ENCODE data around the gene THAP4.

THAP4 gene

DNA sequence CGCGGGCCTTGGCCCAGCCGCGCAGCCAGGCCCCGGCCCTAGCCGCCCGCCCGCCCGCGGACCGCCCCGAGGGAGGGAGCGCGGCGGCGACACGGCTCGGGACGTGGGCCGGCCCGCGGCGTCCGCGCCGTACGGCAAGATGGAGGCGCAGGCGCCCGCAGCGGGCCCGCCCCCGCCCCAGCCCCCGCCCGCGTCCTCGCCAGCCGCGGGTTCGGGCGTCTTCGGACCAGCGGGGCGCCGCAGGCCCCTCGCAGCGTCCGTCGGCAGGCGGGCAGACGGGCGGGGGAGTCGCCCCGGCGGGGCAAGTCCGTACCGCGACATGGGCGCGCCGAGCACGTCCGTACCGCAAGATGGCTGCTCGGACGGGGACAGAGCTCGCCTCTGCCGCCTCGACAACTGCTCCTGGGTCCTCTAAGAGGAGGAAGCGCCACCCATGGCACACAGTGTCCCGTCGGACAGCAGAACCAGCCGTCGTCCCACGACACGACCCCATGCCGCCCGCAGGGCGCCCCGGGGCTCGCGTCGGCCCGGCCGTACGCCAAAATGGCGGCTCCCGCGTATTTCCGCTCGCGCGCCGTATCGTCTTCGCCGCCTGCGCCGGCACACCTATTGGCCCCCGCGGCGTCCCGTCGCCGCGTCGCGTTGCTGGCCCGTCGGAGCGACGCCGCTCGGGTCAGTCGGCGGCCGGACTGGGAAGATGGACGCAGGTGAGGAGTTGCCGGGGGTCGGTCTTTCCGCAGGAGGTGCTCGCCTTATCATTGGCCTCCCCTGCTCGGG lies at the start of gene THAP4, which contains the start of gene ATG4B:
Gene THAP4, minus strand, starts transcription at position 141 of the 777 bp plus-strand sequence. CDS start 141 bp downstream, outside the sequence.
Gene ATG4B, plus strand, starts transcription at position 676 of the 777 bp plus-strand sequence. Its CDS starts 22 bp downstream, at position 698.
- DNase-seq = peak; percentile 78

DNA sequence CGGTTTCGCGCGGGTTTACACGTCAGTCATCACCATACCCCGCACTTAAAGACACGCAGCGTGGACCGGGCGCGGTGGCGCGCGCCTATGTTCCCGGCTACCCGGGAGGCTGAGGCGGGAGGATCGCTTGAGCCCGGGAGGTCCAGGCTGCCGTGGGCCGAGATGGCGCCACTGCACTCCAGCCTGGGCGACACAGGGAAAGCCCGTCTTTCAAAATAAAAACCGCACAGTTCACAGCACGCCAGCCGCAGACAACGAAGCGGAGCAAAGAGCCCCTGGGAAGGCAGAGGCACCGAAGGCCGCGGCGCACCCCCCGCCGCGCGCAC lies 49.3 kb upstream of the THAP4 start:
- DNase-seq = no peak

DNA sequence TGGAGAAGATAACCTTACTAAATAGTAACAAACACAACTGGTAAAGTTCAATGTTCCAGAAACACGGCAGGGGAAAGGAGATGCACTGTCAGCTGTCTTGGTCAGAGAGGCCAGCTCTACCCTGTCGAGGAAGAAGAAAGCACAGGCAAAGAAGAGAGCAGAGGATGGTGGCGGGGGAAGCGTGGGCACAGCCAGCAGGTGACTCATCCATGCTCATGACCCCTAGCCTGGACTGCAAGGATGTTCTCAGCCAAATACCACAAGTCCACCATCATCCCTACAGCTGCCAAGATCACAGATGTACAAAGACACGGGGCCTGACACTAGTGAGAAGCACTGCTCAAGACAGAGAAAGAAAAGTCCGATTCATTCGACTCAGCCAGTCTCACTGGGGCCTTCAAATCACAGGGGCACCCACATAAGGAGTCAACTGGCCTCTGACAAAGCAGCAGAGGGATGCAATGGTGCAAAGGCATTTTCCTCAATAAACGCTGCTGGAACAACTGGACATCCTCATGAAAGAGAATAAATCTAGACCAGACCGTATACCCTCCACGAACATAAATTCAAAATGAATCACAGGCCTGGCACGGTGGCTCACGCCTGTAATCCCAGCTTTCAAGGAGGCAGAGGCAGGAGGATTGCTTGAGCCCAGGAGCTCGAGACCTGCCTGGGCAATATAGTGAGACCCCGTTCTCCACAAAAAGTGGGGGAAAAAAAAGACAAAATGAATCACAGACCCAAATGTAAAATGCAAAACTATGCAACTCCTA lies 44.1 kb upstream of the THAP4 start:
- no peak for DNase-seq

DNA sequence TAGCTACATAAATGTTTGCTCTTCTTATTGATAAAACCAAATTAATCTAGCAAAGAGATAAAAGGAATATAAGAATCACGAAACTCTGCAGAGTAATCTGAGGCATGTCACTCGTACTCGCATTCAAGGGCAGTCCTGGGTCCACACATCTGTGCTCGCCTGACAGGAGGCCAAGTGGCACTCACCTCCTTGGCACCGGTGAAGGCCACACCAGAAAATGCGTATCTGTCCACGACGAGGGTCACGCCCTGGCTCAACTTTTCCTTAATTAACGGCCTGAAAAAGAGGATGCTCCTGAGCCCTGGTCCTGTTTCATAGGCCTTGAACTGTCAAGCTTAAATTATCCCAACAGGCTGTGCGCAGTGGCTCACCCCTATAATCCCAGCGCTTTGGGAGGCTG lies 43.1 kb upstream of the THAP4 start:
- DNase-seq = no peak

GRCh38 chr2:241678784-241679540 lies 42.0 kb upstream of the THAP4 start:
- DNase-seq = no peak

- no peak for DNase-seq
These were observed 41.3 kb upstream of the THAP4 start for GRCh38 chr2:241678307-241678706.

DNA sequence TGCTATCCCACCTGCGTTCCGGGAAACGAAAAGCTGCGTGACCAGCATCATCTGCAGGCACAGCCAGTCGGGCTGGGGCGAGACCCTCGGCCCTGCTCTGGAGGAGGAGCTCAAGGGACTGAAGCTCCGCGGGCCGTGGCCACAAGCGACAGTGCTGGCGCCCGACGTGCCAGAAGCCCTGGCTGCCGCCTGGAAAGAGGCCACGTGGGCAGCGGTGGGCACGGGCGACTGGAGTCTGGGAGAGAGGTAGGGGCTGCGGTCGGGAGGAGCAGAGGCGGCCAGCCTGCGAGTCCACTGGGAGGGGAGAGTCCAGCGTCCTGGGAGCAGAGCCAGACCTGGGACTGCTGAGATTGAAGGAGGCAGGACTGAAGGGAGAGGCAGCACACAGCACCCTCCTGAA lies 40.4 kb upstream of the THAP4 start:
- DNase-seq = no peak

DNA sequence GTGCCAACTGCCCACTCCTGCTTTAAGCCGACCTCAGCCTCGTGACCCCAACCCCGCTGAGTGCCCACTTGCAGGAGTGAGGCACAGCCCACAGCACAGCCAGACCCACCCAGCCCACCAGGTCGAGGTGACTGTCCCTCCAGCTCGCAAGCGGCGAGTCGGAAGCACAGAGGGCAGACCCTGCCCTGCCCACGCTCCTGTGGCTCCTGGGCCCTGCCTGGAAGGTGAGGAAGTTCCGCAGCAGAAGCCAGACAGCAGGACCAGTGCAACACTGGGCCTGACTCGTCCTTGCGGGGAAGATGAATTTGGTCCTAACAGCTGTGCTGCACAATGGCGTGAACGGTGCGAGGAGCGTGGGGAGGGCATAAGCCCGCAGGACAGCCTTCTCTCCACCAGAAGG lies 39.7 kb upstream of the THAP4 start:
- no peak for DNase-seq

GRCh38 chr2:241675885-241676284 lies 38.9 kb upstream of the THAP4 start:
- DNase-seq = no peak

- no peak for DNase-seq
These were observed 37.1 kb upstream of the THAP4 start for GRCh38 chr2:241673797-241674725.

- DNase-seq = no peak
These were observed 36.3 kb upstream of the THAP4 start for GRCh38 chr2:241673189-241673663.

DNA sequence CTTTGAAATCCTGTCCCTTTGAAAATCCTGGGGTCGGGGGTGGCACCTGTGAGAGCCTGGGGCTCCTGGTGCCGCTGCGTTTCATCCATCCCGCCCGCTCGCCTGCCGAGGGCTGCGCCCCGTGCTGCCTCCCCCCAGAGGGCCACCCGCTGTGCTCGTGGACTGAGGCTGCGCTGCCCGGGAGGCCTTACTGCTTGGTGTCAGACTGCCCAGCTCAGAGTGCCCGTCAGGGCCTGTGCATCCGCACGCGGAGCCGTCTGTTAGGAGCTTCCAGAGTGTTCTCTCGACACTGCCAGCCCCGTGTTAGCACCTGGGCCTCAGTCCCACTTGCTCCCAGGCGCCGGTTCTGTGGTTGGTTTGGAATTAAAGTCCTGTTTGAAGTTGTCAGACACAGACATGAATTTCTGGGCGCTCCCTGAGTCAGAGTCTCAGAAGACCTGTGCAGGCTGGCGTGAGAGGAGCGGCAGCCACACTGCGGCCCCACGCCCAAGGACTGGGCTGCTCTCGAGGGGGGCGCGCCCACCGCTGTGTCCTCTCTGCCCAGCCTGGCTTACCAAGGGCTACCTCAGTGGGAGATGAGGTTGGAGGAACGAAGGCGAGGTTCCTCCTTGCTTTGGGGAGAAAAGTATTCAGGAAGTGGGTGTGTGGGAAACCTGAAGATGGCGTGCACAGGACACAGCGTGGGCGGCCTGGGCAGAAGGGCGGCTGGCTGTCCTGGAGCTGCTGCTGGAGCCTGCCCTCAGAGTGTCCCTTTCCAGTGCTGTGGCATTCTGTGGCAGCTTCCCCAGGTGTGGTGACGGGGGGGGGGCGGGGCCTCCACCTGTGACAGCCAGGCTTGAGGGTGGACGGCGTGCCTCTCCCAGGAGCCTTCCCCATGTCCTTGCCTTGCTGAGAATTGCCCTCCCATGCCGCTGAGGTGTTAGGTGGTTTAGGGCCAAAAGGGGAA lies 35.6 kb upstream of the THAP4 start:
- no peak for DNase-seq

DNA sequence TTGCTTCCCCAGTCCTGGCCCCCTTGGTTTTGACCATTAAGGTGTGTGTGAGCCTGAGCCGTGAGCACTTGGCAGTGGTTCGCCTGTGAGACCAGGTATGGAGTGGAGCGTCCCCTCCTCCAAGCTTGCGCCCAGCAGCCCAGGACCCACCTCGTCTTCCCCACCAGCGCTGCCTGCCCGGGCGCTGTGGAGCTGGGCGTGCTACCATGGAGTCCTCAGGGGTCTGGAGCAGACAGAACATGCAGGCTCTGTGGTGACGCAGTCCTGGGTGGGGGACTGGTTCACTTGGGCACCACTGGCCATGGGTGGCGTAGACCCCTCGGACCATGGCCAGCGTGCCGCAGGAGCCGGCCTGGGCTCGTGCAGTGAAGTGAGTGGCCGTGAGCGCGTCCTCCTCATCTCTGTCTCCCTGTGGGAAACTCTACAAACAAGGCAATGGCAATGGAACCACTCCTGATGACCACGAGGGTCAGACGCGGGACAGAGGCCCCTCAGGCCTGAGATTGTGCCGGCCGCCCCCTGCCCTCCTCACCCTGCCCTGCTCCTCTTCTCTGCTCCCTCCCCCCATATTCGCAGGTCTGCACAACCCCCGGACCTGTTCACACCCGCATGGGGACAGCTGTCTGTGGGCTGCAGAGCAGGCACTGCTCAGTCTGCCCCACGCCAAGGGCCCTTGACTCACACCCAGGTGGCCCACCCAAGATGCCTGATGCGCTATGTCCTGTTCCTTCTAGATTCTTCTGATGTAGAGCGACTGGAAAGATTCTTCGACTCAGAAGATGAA lies 34.7 kb upstream of the THAP4 start:
- DNase-seq = no peak

DNA sequence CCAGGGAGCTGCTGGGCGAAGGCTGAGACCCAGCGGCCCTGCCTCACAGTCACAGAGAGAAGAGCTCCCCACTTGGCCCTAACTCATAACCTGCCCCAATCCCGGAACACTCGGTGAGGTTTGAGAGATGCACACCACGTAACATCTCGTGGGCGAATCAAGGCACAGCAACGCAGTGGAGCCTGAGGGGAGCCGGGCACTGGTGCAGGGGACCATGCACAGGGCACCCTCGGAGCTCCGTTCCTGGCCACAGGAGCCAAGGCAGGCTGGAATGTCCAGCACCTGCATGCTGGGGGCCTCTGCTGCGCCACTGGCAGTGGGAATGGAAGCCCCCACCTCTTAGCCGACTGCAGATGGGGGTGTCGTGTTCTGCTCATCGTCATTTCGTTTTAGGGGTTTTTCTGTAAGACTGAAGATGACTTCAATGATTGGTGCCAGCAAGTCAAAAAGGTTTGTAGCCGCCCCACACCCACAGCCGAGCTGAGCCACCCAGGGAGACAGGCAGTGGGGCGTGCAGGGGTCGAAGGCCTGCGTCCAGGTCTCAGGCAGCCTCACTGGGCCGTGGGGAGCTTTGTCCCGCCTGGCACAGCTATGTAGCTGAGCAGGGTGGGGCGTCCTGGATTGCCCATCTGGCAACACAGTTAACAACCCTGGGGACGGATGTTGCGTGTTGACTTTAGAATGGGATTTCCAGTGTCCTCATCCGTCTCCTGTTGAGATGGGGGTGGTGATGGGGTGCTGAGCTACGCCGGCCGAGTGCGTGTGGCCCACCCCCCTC lies 33.6 kb upstream of the THAP4 start:
- no peak for DNase-seq

DNA sequence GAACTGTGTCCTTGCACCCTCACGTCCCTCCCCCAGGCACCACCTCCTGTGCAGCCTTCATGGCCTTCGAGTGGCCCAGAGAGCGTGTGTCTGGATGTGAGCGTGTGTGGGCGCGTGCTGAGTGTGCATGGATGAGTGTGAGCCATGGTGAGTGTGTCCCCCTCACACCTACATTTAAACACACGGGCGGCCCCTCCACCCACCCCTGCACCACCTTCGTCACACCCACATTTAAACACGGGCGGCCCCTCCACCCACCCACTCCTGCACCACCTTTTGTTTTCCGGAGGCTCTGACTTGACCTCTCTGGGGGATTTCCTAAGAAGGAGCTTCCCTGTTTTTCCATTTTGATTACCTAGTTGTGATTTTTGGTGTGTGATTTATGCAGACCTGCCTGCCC lies 31.9 kb upstream of the THAP4 start:
- DNase-seq = no peak

- no peak for DNase-seq
These were observed 31.4 kb upstream of the THAP4 start for GRCh38 chr2:241668354-241668753.

- DNase-seq = no peak
These were observed 29.9 kb upstream of the THAP4 start for GRCh38 chr2:241666627-241667400.

- DNase-seq = no peak
These were observed 28.9 kb upstream of the THAP4 start for GRCh38 chr2:241665731-241666440.

Data from CD4-positive, alpha-beta T cell treated with Interleukin-21 for 1 hour (primary cell).